Measurements from ENCODE around the gene CAMKMT. TPM values are rescaled to one million over a fixed set of nuclear protein-coding genes. Genes with fewer than 3 reads are reported as not detected.

CAMKMT gene
- total RNA-seq, 4 donors from 2014 or later = 4.5 to 57.9 (median 15.4) TPM

- Histone ChIP-seq H3K9me3 (no peaks in the 10 kb centered on the region), H3K36me3 (no peaks in the 10 kb centered on the region), H3K4me1 (no peaks in the 10 kb centered on the region), H3K4me3 (no peak overlapping the region), H3K27me3 (no peaks in the 10 kb centered on the region), H3K27ac (no peak overlapping the region)
- WGBS, 2 donors (ENCODE audit: low coverage in 1 of 2) = 93 to 100% methylated on average over 1 of the region's 1 CpG
- no peak for DNase-seq
- in situ Hi-C loops (cut with MboI; ENCODE audit: low pct_ligation_motif_present in 1 of 4, low pct_unique_long_range_greater_than_20kb in 1 of 4, low sequenced_read_pairs in 3 of 4) (no loop called here), intact Hi-C loops (cut with DNase I; ENCODE audit: low total_unique reads) (no loop called here)
- TF ChIP-seq CTCF (IDR thresholded peaks at IDR 0.05) = no peak
- no peak for TF ChIP-seq EP300 (IDR thresholded peaks at IDR 0.05; ENCODE audit: low read depth)
- no peak for TF ChIP-seq POLR2A (IDR thresholded peaks at IDR 0.05)
- TF ChIP-seq POLR2AphosphoS5 (IDR thresholded peaks at IDR 0.05) = no peak
Observed at GRCh38 chr2:44455877-44456276, 94.1 kb downstream of the CAMKMT start.

GRCh38 chr2:44456946-44457345, 95.2 kb downstream of the CAMKMT start:
- in situ Hi-C loops (cut with MboI; ENCODE audit: low pct_ligation_motif_present in 1 of 4, low pct_unique_long_range_greater_than_20kb in 1 of 4, low sequenced_read_pairs in 3 of 4) = no loop called here
- DNase-seq = no peak
- TF ChIP-seq CTCF (IDR thresholded peaks at IDR 0.05) (no peak), POLR2AphosphoS5 (IDR thresholded peaks at IDR 0.05) (no peak), EP300 (IDR thresholded peaks at IDR 0.05; ENCODE audit: low read depth) (no peak), POLR2A (IDR thresholded peaks at IDR 0.05) (no peak)
- H3K4me3 ChIP-seq = no peak overlapping the region
- H3K9me3 ChIP-seq = no peaks in the 10 kb centered on the region
- intact Hi-C loops (cut with DNase I; ENCODE audit: low total_unique reads) = no loop called here
- no peaks in the 10 kb centered on the region for H3K27me3 ChIP-seq
- no peaks in the 10 kb centered on the region for H3K36me3 ChIP-seq
- H3K27ac ChIP-seq = no peak overlapping the region
- no peaks in the 10 kb centered on the region for H3K4me1 ChIP-seq

- H3K36me3 ChIP-seq = no peaks in the 10 kb centered on the region
- H3K4me3 ChIP-seq = no peak overlapping the region
- H3K4me1 ChIP-seq = no peaks in the 10 kb centered on the region
- no peak for DNase-seq
- peaks cover 14 to 17% of the 10 kb centered on the region in 2 donors for H3K9me3 ChIP-seq
- 90 to 100% methylated on average over 1 of the region's 1 CpG for WGBS, 2 donors (ENCODE audit: low coverage in 1 of 2)
- intact Hi-C loops (cut with DNase I; ENCODE audit: low total_unique reads) = loop anchor here (2.0 kb wide), 1 partner anchor 77 kb away; no protein-coding TSS in a partner anchor
- TF ChIP-seq POLR2A (IDR thresholded peaks at IDR 0.05) (no peak), POLR2AphosphoS5 (IDR thresholded peaks at IDR 0.05) (no peak), CTCF (IDR thresholded peaks at IDR 0.05) (no peak), EP300 (IDR thresholded peaks at IDR 0.05; ENCODE audit: low read depth) (no peak)
- H3K27ac ChIP-seq = no peak overlapping the region
- no peaks in the 10 kb centered on the region for H3K27me3 ChIP-seq
- in situ Hi-C loops (cut with MboI; ENCODE audit: low pct_ligation_motif_present in 1 of 4, low pct_unique_long_range_greater_than_20kb in 1 of 4, low sequenced_read_pairs in 3 of 4) = no loop called here
Observed at GRCh38 chr2:44459739-44460138, 98.0 kb downstream of the CAMKMT start.

- DNase-seq = no peak
- intact Hi-C loops (cut with DNase I; ENCODE audit: low total_unique reads) (no loop called here), in situ Hi-C loops (cut with MboI; ENCODE audit: low pct_ligation_motif_present in 1 of 4, low pct_unique_long_range_greater_than_20kb in 1 of 4, low sequenced_read_pairs in 3 of 4) (no loop called here)
- no peak overlapping the region for H3K4me3 ChIP-seq
- H3K9me3 ChIP-seq = peaks cover 15 to 22% of the 10 kb centered on the region in 2 donors
- no peak overlapping the region for H3K27ac ChIP-seq
- no peaks in the 10 kb centered on the region for H3K36me3 ChIP-seq
- H3K4me1 ChIP-seq = no peaks in the 10 kb centered on the region
- TF ChIP-seq POLR2AphosphoS5 (IDR thresholded peaks at IDR 0.05) = no peak
- TF ChIP-seq EP300 (IDR thresholded peaks at IDR 0.05; ENCODE audit: low read depth) = no peak
- no peak for TF ChIP-seq POLR2A (IDR thresholded peaks at IDR 0.05)
- TF ChIP-seq CTCF (IDR thresholded peaks at IDR 0.05) = no peak
- WGBS, 2 donors (ENCODE audit: low coverage in 1 of 2) = 93 to 100% methylated on average over 2 to 3 of the region's 3 CpGs
- no peaks in the 10 kb centered on the region for H3K27me3 ChIP-seq
Observed at GRCh38 chr2:44462934-44463849, 101.4 kb downstream of the CAMKMT start.

All from transverse colon (tissue), 4 donors.